ENCODE results near the gene EVI2A. TPM values are rescaled to one million over a fixed set of nuclear protein-coding genes. Genes with fewer than 3 reads are reported as not detected.

EVI2A gene
- total and polyA plus RNA-seq, 2 experiments from 2014 or later, result 1.3 TPM; not detected in 1

- Mint-ChIP-seq H3K27me3 (ENCODE audit: insufficient read depth, low read depth, poor library complexity) (peaks cover 2% of the 10 kb centered on the region), H3K27ac (no peak overlapping the region), H3K36me3 (ENCODE audit: low read depth) (no peaks in the 10 kb centered on the region), H3K4me1 (peaks cover 15% of the 10 kb centered on the region), H3K4me3 (no peak overlapping the region), H3K9me3 (no peaks in the 10 kb centered on the region)
- no peak overlapping the region for H2AFZ ChIP-seq
- DNase-seq (ENCODE audit: low spot score) (no peak), ATAC-seq (no peak)
- H3K79me2 ChIP-seq (replicated peaks; ENCODE audit: insufficient read depth), result no peaks in the 10 kb centered on the region
- H3K4me3 ChIP-seq, result no peak overlapping the region
- H4K20me1 ChIP-seq (replicated peaks; ENCODE audit: insufficient read depth), result no peaks in the 10 kb centered on the region
- TF ChIP-seq, protein P1, sequence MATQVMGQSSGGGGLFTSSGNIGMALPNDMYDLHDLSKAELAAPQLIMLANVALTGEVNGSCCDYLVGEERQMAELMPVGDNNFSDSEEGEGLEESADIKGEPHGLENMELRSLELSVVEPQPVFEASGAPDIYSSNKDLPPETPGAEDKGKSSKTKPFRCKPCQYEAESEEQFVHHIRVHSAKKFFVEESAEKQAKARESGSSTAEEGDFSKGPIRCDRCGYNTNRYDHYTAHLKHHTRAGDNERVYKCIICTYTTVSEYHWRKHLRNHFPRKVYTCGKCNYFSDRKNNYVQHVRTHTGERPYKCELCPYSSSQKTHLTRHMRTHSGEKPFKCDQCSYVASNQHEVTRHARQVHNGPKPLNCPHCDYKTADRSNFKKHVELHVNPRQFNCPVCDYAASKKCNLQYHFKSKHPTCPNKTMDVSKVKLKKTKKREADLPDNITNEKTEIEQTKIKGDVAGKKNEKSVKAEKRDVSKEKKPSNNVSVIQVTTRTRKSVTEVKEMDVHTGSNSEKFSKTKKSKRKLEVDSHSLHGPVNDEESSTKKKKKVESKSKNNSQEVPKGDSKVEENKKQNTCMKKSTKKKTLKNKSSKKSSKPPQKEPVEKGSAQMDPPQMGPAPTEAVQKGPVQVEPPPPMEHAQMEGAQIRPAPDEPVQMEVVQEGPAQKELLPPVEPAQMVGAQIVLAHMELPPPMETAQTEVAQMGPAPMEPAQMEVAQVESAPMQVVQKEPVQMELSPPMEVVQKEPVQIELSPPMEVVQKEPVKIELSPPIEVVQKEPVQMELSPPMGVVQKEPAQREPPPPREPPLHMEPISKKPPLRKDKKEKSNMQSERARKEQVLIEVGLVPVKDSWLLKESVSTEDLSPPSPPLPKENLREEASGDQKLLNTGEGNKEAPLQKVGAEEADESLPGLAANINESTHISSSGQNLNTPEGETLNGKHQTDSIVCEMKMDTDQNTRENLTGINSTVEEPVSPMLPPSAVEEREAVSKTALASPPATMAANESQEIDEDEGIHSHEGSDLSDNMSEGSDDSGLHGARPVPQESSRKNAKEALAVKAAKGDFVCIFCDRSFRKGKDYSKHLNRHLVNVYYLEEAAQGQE (IDR thresholded peaks at IDR 0.05; ENCODE audit: unreplicated experiment), result no peak
- no peak for TF ChIP-seq CTCF (conservative IDR thresholded peaks at IDR 0.05; ENCODE audit: low read depth in 2 of 2)
- no peaks in the 10 kb centered on the region for H3F3A ChIP-seq (replicated peaks; ENCODE audit: low read depth)
- no peaks in the 10 kb centered on the region for H3K36me3 ChIP-seq (ENCODE audit: insufficient read depth)
- no peak overlapping the region for H3K27ac ChIP-seq (ENCODE audit: low read depth)
- no peak overlapping the region for H3K4me2 ChIP-seq
- peaks cover 10% of the 10 kb centered on the region; the same call in 1 of the 2 replicates for H3K4me1 ChIP-seq (ENCODE audit: insufficient read depth)
- no peaks in the 10 kb centered on the region for H3K9me2 ChIP-seq (ENCODE audit: insufficient read depth)
- no peaks in the 10 kb centered on the region for H3K27me3 ChIP-seq (ENCODE audit: insufficient read depth)
Observed at GRCh38 chr17:31293581-31293980, 27.8 kb downstream of the EVI2A start.

DNA sequence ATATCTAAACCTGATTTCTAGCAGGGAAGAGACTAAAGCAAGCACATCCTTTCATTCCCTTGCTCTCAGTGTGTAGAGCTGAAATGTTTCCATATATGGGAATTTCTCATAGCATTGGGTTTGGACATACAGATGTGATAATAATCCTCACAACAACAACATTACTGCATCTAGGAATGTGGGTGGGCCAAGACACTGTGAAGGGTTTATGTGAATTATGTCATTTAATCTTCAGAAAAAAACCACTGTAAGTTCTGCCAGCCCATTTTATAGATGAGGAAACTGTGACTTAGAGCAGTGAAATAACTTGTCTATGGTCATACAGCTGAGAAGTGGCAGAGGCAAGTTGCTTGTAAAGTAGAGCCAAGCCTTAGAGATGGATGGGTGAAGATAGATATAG is 29.6 kb downstream of the EVI2A start:
- no peaks in the 10 kb centered on the region for H3F3A ChIP-seq (replicated peaks; ENCODE audit: low read depth)
- Mint-ChIP-seq H3K27ac (no peak overlapping the region), H3K36me3 (ENCODE audit: low read depth) (peaks cover 5% of the 10 kb centered on the region; the same call in 1 of the 3 replicates), H3K27me3 (ENCODE audit: insufficient read depth, low read depth, poor library complexity) (peaks cover 2% of the 10 kb centered on the region), H3K9me3 (no peaks in the 10 kb centered on the region), H3K4me1 (peaks cover 12% of the 10 kb centered on the region), H3K4me3 (no peak overlapping the region)
- no peaks in the 10 kb centered on the region for H3K9me2 ChIP-seq (ENCODE audit: insufficient read depth)
- no peaks in the 10 kb centered on the region for H4K20me1 ChIP-seq (replicated peaks; ENCODE audit: insufficient read depth)
- ATAC-seq (no peak), DNase-seq (ENCODE audit: low spot score) (no peak)
- H3K27me3 ChIP-seq (ENCODE audit: insufficient read depth), result no peaks in the 10 kb centered on the region
- H3K27ac ChIP-seq (ENCODE audit: low read depth), result no peak overlapping the region
- H3K4me2 ChIP-seq, result no peak overlapping the region
- peaks cover 10% of the 10 kb centered on the region; the same call in 1 of the 2 replicates for H3K4me1 ChIP-seq (ENCODE audit: insufficient read depth)
- H3K36me3 ChIP-seq (ENCODE audit: insufficient read depth), result no peaks in the 10 kb centered on the region
- no peak overlapping the region for H3K4me3 ChIP-seq
- H3K79me2 ChIP-seq (replicated peaks; ENCODE audit: insufficient read depth), result no peaks in the 10 kb centered on the region
- H2AFZ ChIP-seq, result no peak overlapping the region
- TF ChIP-seq, protein P2, sequence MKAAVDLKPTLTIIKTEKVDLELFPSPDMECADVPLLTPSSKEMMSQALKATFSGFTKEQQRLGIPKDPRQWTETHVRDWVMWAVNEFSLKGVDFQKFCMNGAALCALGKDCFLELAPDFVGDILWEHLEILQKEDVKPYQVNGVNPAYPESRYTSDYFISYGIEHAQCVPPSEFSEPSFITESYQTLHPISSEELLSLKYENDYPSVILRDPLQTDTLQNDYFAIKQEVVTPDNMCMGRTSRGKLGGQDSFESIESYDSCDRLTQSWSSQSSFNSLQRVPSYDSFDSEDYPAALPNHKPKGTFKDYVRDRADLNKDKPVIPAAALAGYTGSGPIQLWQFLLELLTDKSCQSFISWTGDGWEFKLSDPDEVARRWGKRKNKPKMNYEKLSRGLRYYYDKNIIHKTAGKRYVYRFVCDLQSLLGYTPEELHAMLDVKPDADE (IDR thresholded peaks at IDR 0.05), result no peak
- TF ChIP-seq CREB1 (CRISPR knock-in tag; IDR thresholded peaks at IDR 0.05; ENCODE audit: low read depth) (no peak), ZNF114 (CRISPR knock-in tag; IDR thresholded peaks at IDR 0.05) (no peak), JUNB (IDR thresholded peaks at IDR 0.05; ENCODE audit: unreplicated experiment) (no peak), CTCF (conservative IDR thresholded peaks at IDR 0.05; ENCODE audit: low read depth in 2 of 2) (no peak), ZNF331 (CRISPR knock-in tag; IDR thresholded peaks at IDR 0.05; ENCODE audit: low read depth) (no peak)

Data from GM23338 (cell line).